Activated T-cell treated with anti-CD3 and anti-CD28 coated beads, Interleukin-2, amount 50 U/mL, for 72 hours (primary cell): ENCODE results near the gene SPATA31D4. TPM values are rescaled to one million over a fixed set of nuclear protein-coding genes. Genes with fewer than 3 reads are reported as not detected.
"Not testable (repeated sequence)": the region's sequence is repeated elsewhere in the genome, so short reads cannot be mapped to it uniquely, and the experiment has no call there.

ENCODE experiments used
- ATAC-seq, 2 donors: fragments of 150-1000 bp; cut with Tn5 transposase; replicated peaks in 1 of 2; 2 replicates each; pipeline ENCODE4 v1.10.0; 2021; ENCODE audit warnings: moderate library complexity in 2 of 2, mild to moderate bottlenecking in 1 of 2
- DNase-seq, 2 donors: peaks; one replicate each; pipeline ENCODE4 v3.0.0; 2021 to 2022; ENCODE audit warnings: mixed read lengths in 1 of 2
- H3K27ac Mint-ChIP-seq: one replicate; pipeline ENCODE4 v1.8.0; 2022; ENCODE audit warnings: mild to moderate bottlenecking, moderate library complexity, mixed read lengths
- H3K27me3 Mint-ChIP-seq: one replicate; pipeline ENCODE4 v1.8.0; 2022; ENCODE audit warnings: low read depth, mixed read lengths
- H3K36me3 Mint-ChIP-seq, 2 donors: one replicate each; pipeline ENCODE4 v1.8.0; 2022; ENCODE audit warnings: mixed read lengths in 2 of 2, mild to moderate bottlenecking in 1 of 2; ENCODE audit not compliant: insufficient read depth in 2 of 2
- H3K4me1 Mint-ChIP-seq: one replicate; pipeline ENCODE4 v1.8.0; 2022; ENCODE audit warnings: low read depth, mixed read lengths
- H3K4me3 Mint-ChIP-seq, 2 donors: one replicate each; pipeline ENCODE4 v1.8.0; 2022; ENCODE audit warnings: mild to moderate bottlenecking in 2 of 2, mixed read lengths in 2 of 2, moderate library complexity in 2 of 2
- H3K9me3 Mint-ChIP-seq, 2 donors: one replicate each; pipeline ENCODE4 v1.8.0; 2022; ENCODE audit warnings: mixed read lengths in 2 of 2
- total RNA-seq, 2 donors: library from RNA; stranded (reverse); gene quantifications; one replicate each; pipeline ENCODE4 v1.2.3, GENCODE V29; 2022

The SPATA31D4 gene
- total RNA-seq, 2 donors from 2014 or later: not detected

GRCh38 chr9:81912135-81912534, 16.1 kb upstream of the SPATA31D4 start:
- no peak overlapping the region for H3K4me3 Mint-ChIP-seq
- H3K27ac Mint-ChIP-seq: no peak overlapping the region
- no peaks in the 10 kb centered on the region for H3K36me3 Mint-ChIP-seq
- H3K27me3 Mint-ChIP-seq: no peaks in the 10 kb centered on the region
- peaks cover 7% of the 10 kb centered on the region in 2 donors for H3K9me3 Mint-ChIP-seq
- ATAC-seq (no peak), DNase-seq (no peak)
- no peaks in the 10 kb centered on the region for H3K4me1 Mint-ChIP-seq

GRCh38 chr9:81915801-81916505, 12.3 kb upstream of the SPATA31D4 start:
- Mint-ChIP-seq H3K4me1 (no peaks in the 10 kb centered on the region), H3K4me3 (no peak overlapping the region), H3K27ac (no peak overlapping the region), H3K27me3 (no peaks in the 10 kb centered on the region), H3K9me3 (peaks cover 7% of the 10 kb centered on the region in 2 donors), H3K36me3 (no peaks in the 10 kb centered on the region)
- ATAC-seq (no peak), DNase-seq (no peak)

GRCh38 chr9:81918507-81918906, 9.7 kb upstream of the SPATA31D4 start:
- not testable (repeated sequence) for ATAC-seq, H3K9me3 Mint-ChIP-seq, H3K36me3 Mint-ChIP-seq, H3K4me1 Mint-ChIP-seq, H3K27me3 Mint-ChIP-seq, H3K4me3 Mint-ChIP-seq, H3K27ac Mint-ChIP-seq, DNase-seq

GRCh38 chr9:81930147-81930546, 1.9 kb downstream of the SPATA31D4 start:
- not testable (repeated sequence) for H3K4me3 Mint-ChIP-seq, H3K27ac Mint-ChIP-seq, H3K4me1 Mint-ChIP-seq, H3K36me3 Mint-ChIP-seq, H3K27me3 Mint-ChIP-seq, DNase-seq, ATAC-seq, H3K9me3 Mint-ChIP-seq

- not testable (repeated sequence) for H3K9me3 Mint-ChIP-seq, DNase-seq, H3K4me1 Mint-ChIP-seq, H3K36me3 Mint-ChIP-seq, H3K4me3 Mint-ChIP-seq, H3K27me3 Mint-ChIP-seq, H3K27ac Mint-ChIP-seq, ATAC-seq
These were observed 5.3 kb downstream of the SPATA31D4 start for GRCh38 chr9:81933547-81933946.

- not testable (repeated sequence) for H3K36me3 Mint-ChIP-seq, H3K4me1 Mint-ChIP-seq
These were observed 15.2 kb downstream of the SPATA31D4 start, which contains the start of gene SPATA31D3 for GRCh38 chr9:81943393-81943792. Gene SPATA31D3, plus strand, starts transcription at chr9:81943500. Its CDS starts 86 bp downstream, at chr9:81943586.

GRCh38 chr9:81948650-81949049, 20.4 kb downstream of the SPATA31D4 start:
- H3K36me3 Mint-ChIP-seq, H3K4me1 Mint-ChIP-seq, ATAC-seq, H3K27me3 Mint-ChIP-seq, DNase-seq, H3K9me3 Mint-ChIP-seq, H3K27ac Mint-ChIP-seq, H3K4me3 Mint-ChIP-seq: not testable (repeated sequence)

More at GRCh38 chr9:81943393-81943792, 15.2 kb downstream of the SPATA31D4 start, which contains the start of gene SPATA31D3:
- not testable (repeated sequence) for H3K27me3 Mint-ChIP-seq, H3K4me3 Mint-ChIP-seq, H3K9me3 Mint-ChIP-seq, DNase-seq, H3K27ac Mint-ChIP-seq, ATAC-seq

- no peaks in the 10 kb centered on the region for H3K27me3 Mint-ChIP-seq
- peaks cover 11 to 18% of the 10 kb centered on the region in 2 donors for H3K9me3 Mint-ChIP-seq
- no peak for DNase-seq
- H3K4me3 Mint-ChIP-seq: no peak overlapping the region
- ATAC-seq: no peak
- peaks cover 6 to 9% of the 10 kb centered on the region in 2 donors for H3K36me3 Mint-ChIP-seq
- H3K4me1 Mint-ChIP-seq: no peaks in the 10 kb centered on the region
- no peak overlapping the region for H3K27ac Mint-ChIP-seq
These were observed 24.9 kb downstream of the SPATA31D4 start for GRCh38 chr9:81953096-81953495.

- peaks cover 6 to 9% of the 10 kb centered on the region in 2 donors for H3K36me3 Mint-ChIP-seq
- no peak overlapping the region for H3K27ac Mint-ChIP-seq
- ATAC-seq: no peak
- no peak for DNase-seq
- no peaks in the 10 kb centered on the region for H3K27me3 Mint-ChIP-seq
- no peak overlapping the region for H3K4me3 Mint-ChIP-seq
- no peaks in the 10 kb centered on the region for H3K4me1 Mint-ChIP-seq
- H3K9me3 Mint-ChIP-seq: peaks cover 17 to 18% of the 10 kb centered on the region in 2 donors
These were observed 27.4 kb downstream of the SPATA31D4 start for GRCh38 chr9:81955625-81956024.

GRCh38 chr9:81964218-81965171, 36.3 kb downstream of the SPATA31D4 start:
- H3K4me3 Mint-ChIP-seq: no peak overlapping the region
- no peaks in the 10 kb centered on the region for H3K36me3 Mint-ChIP-seq
- no peaks in the 10 kb centered on the region for H3K4me1 Mint-ChIP-seq
- H3K27ac Mint-ChIP-seq: no peak overlapping the region
- no peak for DNase-seq
- no peaks in the 10 kb centered on the region for H3K27me3 Mint-ChIP-seq
- H3K9me3 Mint-ChIP-seq: peaks cover 1 to 2% of the 10 kb centered on the region in 2 donors
- ATAC-seq: no peak

GRCh38 chr9:81968026-81968425, 39.8 kb downstream of the SPATA31D4 start:
- H3K27me3 Mint-ChIP-seq: no peaks in the 10 kb centered on the region
- DNase-seq (no peak), ATAC-seq (no peak)
- H3K9me3 Mint-ChIP-seq: peaks cover 1 to 2% of the 10 kb centered on the region in 2 donors
- no peaks in the 10 kb centered on the region for H3K36me3 Mint-ChIP-seq
- H3K27ac Mint-ChIP-seq: no peak overlapping the region
- H3K4me1 Mint-ChIP-seq: no peaks in the 10 kb centered on the region
- H3K4me3 Mint-ChIP-seq: no peak overlapping the region

- Mint-ChIP-seq H3K9me3 (peaks cover 0 to 1% of the 10 kb centered on the region in 2 donors), H3K4me3 (no peak overlapping the region), H3K27ac (no peak overlapping the region), H3K36me3 (no peaks in the 10 kb centered on the region), H3K4me1 (no peaks in the 10 kb centered on the region), H3K27me3 (no peaks in the 10 kb centered on the region)
- DNase-seq: no peak
- ATAC-seq: no peak
These were observed 41.7 kb downstream of the SPATA31D4 start for GRCh38 chr9:81969971-81970370.

GRCh38 chr9:81971727-81972126, 43.5 kb downstream of the SPATA31D4 start:
- peaks cover 1 to 4% of the 10 kb centered on the region in 2 donors for H3K9me3 Mint-ChIP-seq
- H3K27me3 Mint-ChIP-seq: no peaks in the 10 kb centered on the region
- no peak overlapping the region for H3K27ac Mint-ChIP-seq
- H3K4me3 Mint-ChIP-seq: no peak overlapping the region
- H3K4me1 Mint-ChIP-seq: no peaks in the 10 kb centered on the region
- no peaks in the 10 kb centered on the region for H3K36me3 Mint-ChIP-seq
- no peak for DNase-seq
- no peak for ATAC-seq
